Upper lobe of right lung (tissue), 1 donor: ENCODE measurements around the gene HSP90B1. TPM values are rescaled to one million over a fixed set of nuclear protein-coding genes. Genes with fewer than 3 reads are reported as not detected.

ENCODE experiments used
- ATAC-seq: fragments of 200-7000 bp; cut with Tn5 transposase; one replicate; pipeline ENCODE4 v1.9.1; 2020; ENCODE audit warnings: mild to moderate bottlenecking, moderate library complexity
- DNase-seq: peaks from one replicate; pipeline ENCODE4 v3.0.0-alpha.2; 2020
- H3K27ac ChIP-seq: fragments of 200-600 bp; one replicate; pipeline ENCODE4 v1.8.0; 2022
- H3K27me3 ChIP-seq: fragments of 200-600 bp; one replicate; pipeline ENCODE4 v1.8.0; 2022; ENCODE audit warnings: mild to moderate bottlenecking
- H3K36me3 ChIP-seq: fragments of 200-600 bp; one replicate; pipeline ENCODE4 v1.8.0; 2022
- H3K4me1 ChIP-seq: fragments of 200-600 bp; one replicate; pipeline ENCODE4 v1.8.0; 2022
- H3K4me3 ChIP-seq: fragments of 200-600 bp; one replicate; pipeline ENCODE4 v1.8.0; 2022; ENCODE audit warnings: mild to moderate bottlenecking
- H3K9me3 ChIP-seq: fragments of 200-600 bp; one replicate; pipeline ENCODE4 v1.8.0; 2022
- intact Hi-C: fragments of 100-400 bp; cut with DNase I; formaldehyde crosslinking; loops from one replicate; pipeline ENCODE4 v1.11.0; 2022
- total RNA-seq: library from RNA; stranded (reverse); fragmentation: NEBNext Ultra II Directional; extraction: Animal tissue kit (Norgen Biotek cat#: 25700); gene quantifications from one replicate; pipeline ENCODE4 v1.2.1, GENCODE V29; 2021
- TF ChIP-seq, protein P1 (sequence below): fragments of 200-600 bp; IDR thresholded peaks from one replicate; pipeline ENCODE4 v1.8.0; 2022; ENCODE audit warnings: antibody characterized with exemption
- donor health status: DM: no; HTN: yes; CAD: no; lungs with severe emphysema.

The HSP90B1 gene
- total RNA-seq, 1 donor from 2014 or later = 676 TPM

DNA sequence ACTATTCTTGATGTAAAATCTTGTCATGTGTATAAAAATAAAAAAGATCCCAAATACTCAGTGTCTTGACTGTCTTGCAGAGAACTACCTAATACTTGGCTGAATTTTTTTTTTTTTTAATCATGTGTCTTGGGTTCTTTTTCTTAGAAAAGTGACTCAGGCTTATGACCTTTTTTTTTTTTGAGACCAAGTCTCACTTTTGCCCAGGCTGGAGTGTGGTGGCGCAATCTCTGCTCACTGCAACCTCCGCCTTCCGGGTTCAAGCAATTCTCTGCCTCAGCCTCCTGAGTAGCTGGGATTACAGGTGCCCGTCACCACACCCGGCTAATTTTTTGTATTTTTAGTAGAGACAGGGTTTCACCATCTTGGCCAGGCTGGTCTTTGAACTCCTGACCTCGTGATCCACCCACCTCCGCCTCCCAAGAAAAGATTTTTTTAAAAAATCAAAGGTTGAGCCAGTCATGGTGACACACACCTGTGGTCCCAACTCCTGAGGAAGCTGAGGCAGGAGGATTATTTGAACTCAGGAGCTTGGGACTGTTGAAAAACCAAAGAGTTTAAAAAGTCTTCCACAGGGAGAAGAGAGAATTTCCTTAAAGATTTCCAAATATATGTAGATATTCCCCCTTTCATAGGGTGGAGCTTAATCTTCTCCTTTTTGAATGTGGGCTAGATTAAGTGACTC, 17.8 kb downstream of the HSP90B1 start:
- Histone ChIP-seq H3K4me3 (no peak overlapping the region), H3K27ac (no peak overlapping the region), H3K36me3 (peaks cover 100% of the 10 kb centered on the region), H3K4me1 (no peaks in the 10 kb centered on the region), H3K9me3 (no peaks in the 10 kb centered on the region), H3K27me3 (no peaks in the 10 kb centered on the region)
- ATAC-seq (no peak), DNase-seq (no peak)
- intact Hi-C loops = no loop called here
- TF ChIP-seq, protein P1, sequence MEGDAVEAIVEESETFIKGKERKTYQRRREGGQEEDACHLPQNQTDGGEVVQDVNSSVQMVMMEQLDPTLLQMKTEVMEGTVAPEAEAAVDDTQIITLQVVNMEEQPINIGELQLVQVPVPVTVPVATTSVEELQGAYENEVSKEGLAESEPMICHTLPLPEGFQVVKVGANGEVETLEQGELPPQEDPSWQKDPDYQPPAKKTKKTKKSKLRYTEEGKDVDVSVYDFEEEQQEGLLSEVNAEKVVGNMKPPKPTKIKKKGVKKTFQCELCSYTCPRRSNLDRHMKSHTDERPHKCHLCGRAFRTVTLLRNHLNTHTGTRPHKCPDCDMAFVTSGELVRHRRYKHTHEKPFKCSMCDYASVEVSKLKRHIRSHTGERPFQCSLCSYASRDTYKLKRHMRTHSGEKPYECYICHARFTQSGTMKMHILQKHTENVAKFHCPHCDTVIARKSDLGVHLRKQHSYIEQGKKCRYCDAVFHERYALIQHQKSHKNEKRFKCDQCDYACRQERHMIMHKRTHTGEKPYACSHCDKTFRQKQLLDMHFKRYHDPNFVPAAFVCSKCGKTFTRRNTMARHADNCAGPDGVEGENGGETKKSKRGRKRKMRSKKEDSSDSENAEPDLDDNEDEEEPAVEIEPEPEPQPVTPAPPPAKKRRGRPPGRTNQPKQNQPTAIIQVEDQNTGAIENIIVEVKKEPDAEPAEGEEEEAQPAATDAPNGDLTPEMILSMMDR = no peak

DNA sequence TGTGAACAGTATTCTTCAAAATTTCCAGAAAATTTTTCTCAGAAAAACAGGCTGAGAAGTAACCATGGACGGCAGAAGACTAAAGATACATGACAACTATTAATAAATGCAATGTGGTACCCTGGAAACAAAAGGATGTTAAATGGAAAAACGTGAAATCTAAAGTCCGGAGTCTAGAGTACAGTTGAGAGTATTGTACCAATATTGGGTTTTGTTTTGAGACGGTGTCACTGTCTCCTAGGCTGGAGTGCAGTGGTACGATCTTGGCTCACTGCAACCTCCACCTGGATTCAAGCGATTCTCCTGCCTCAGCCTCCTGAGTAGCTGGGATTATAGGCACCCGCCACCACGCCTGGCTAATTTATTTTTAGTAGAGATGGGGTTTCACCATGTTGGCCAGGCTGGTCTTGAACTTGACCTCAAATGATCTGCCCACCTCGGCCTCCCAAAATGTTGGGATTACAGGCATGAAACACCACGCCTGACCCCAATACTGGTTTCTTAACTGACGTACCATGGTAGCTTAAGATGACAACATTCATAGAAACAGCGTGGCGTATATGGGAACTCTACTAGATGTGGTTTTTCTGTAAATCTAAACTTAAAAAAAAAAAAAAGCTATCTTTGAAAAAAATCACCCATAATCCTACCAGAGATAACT, 18.7 kb downstream of the HSP90B1 start:
- Histone ChIP-seq H3K4me3 (no peak overlapping the region), H3K27ac (no peak overlapping the region), H3K27me3 (no peaks in the 10 kb centered on the region), H3K9me3 (no peaks in the 10 kb centered on the region), H3K4me1 (no peaks in the 10 kb centered on the region), H3K36me3 (peaks cover 95% of the 10 kb centered on the region)
- DNase-seq (no peak), ATAC-seq (no peak)
- intact Hi-C loops = no loop called here
- TF ChIP-seq, protein P1 = no peak

DNA sequence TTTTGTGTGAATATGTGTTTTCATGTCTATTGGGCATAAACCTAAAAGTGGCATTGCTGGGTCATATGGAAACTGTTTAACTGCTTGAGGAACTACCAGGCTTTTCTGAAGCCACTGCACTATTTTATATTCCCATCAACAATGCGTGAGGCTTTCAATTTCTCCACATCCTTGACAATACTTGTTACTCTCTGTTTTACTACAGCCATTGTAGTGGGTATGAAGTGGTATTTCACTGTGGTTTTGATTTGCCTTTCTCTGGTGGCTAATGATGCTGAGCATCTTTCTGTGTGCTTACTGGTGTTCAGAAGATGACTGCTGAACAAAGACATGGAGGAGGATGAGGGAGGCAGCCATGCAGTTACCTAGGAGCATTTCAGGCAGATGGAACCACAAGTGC, 22.3 kb downstream of the HSP90B1 start:
- no peak overlapping the region for H3K4me3 ChIP-seq
- TF ChIP-seq, protein P1 = no peak
- intact Hi-C loops = no loop called here

DNA sequence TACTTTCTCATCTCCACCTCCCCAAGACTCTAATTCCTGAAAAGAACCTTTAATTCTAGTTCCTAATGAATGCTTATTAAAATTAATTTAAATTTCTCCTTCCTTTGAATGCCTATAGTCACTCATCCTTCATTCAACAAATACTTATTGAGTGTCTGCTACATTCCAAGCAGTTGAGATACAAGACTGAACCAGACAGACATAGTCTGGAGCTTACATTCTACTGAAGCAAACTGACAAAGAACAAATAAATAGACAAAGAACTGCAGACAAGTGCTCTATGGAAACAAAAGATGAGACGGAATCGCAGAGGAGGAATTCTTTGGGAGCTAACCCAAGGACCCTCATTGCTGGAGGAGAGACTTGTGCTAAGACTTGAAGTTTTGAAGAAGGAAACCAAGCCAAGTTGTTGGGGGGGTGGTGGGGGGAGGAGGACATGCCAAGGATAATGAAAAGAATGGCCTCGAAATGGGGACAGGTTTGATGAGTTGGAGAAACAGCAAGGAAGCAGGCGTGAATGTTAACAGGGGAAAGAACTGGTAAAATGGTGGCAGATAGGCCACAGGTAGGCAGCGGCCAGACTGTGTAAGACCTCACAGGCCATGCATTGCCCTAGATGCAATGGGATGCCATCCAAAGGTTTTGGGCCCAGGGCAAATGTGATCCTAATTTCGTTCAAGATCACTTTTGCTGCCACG, 25.8 kb downstream of the HSP90B1 start:
- no peak for ATAC-seq

More for the DNA sequence above, 22.3 kb downstream of the HSP90B1 start:
- Histone ChIP-seq H3K4me1 (peaks cover 22% of the 10 kb centered on the region), H3K27ac (no peak overlapping the region), H3K9me3 (no peaks in the 10 kb centered on the region), H3K36me3 (peaks cover 59% of the 10 kb centered on the region), H3K27me3 (no peaks in the 10 kb centered on the region)
- ATAC-seq (no peak), DNase-seq (no peak)

DNA sequence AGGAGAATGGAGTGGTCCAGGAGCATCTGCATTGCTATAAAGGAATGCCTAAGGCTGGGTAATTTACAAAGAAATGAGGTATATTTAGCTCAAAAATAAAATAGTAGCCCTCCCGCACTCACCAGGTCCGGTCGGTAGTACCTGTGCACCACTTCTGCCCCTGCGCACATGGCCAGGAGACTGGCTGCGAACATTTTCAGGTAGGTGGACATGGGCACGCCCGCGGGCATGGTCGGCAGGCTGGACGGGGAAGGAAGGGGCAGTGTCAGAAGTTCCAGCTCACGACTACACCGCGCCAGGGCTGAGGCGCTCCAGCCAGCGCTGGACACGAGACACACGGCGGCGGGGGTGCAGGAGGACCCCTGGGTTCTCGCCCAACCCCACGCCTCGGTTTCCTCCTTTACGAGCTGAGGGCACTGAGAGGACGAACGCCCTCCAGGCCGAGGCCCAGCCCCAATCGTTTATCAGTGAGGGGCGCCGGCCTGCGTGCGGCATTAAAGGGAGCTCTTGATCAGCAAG, 26.4 kb downstream of the HSP90B1 start:
- H3K27me3 ChIP-seq = no peaks in the 10 kb centered on the region
- peak; percentile 62 for ATAC-seq
- TF ChIP-seq, protein P1 = no peak
- intact Hi-C loops = no loop called here
- H3K36me3 ChIP-seq = peaks cover 18% of the 10 kb centered on the region
- H3K4me1 ChIP-seq = peaks cover 22% of the 10 kb centered on the region
- no peak for DNase-seq
- no peaks in the 10 kb centered on the region for H3K9me3 ChIP-seq
- peak overlapping the region; percentile 84 for H3K27ac ChIP-seq
- H3K4me3 ChIP-seq = peak overlapping the region; percentile 92

More for the DNA sequence above, 25.8 kb downstream of the HSP90B1 start:
- TF ChIP-seq, protein P1 = no peak
- DNase-seq = no peak
- intact Hi-C loops = no loop called here
- peaks cover 24% of the 10 kb centered on the region for H3K36me3 ChIP-seq
- H3K4me1 ChIP-seq = peaks cover 22% of the 10 kb centered on the region
- no peaks in the 10 kb centered on the region for H3K27me3 ChIP-seq
- no peaks in the 10 kb centered on the region for H3K9me3 ChIP-seq
- H3K27ac ChIP-seq = peak overlapping the region; percentile 84
- peak overlapping the region; percentile 92 for H3K4me3 ChIP-seq
